Nucleus accumbens (tissue), 56 donors: ENCODE results near the gene WIPF2.

ENCODE experiments used
- DNase-seq, 56 donors: peaks; one replicate each; lab custom pipeline; 2025; lab: John Stamatoyannopoulos, UW

Gene WIPF2

GRCh38 chr17:40244255-40244654 lies 25.2 kb downstream of the WIPF2 start:
- DNase-seq, result no peak

DNA sequence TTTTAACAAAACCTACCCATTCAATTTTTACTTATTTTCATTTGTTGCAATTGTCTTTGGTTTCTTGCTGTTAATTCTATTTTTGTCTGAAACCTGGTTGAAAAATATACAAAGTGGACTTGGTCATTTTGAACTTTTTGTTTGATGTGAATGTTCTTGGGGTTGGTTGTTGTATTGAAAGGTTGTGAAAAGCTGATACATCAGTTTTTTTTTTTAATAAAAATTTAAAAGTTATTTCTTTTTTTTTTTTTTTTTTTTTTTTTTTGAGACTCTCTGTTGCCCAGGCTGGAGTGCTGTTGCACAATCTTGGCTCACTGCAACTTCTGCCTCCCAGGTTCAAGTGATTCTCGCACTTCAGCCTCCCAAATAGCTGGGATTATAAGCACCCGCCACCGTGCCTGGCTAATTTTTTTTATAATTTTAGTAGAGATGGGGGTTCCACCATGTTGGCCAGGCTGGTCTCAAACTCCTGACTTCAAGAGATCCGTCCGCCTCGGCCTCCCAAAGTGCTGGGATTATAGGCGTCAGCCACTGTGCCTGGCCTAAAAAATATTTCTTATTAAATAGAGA lies 28.9 kb downstream of the WIPF2 start:
- no peak for DNase-seq

GRCh38 chr17:40248507-40248906 lies 29.4 kb downstream of the WIPF2 start:
- no peak for DNase-seq

- no peak for DNase-seq
Observed at GRCh38 chr17:40251576-40251975, 32.5 kb downstream of the WIPF2 start.

DNA sequence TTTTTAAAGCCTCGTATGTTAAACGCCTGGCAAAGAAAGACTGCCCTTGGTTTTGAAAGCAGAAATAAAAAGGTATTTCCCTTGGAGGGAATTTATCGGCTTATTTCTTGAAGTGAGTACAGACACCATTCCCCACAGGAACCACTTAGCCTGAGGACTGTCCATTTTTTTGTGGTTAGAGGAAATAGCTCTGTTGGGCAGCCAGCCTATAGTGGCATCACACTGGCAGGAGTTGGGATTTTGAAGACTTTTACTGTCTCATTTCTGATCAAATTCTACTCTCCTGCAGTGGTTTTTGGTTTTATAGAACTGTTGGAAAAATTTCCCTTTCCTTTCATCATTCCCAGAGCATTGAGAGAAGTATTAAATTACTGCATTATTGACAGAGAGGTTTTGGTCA lies 34.5 kb downstream of the WIPF2 start:
- no peak for DNase-seq

DNA sequence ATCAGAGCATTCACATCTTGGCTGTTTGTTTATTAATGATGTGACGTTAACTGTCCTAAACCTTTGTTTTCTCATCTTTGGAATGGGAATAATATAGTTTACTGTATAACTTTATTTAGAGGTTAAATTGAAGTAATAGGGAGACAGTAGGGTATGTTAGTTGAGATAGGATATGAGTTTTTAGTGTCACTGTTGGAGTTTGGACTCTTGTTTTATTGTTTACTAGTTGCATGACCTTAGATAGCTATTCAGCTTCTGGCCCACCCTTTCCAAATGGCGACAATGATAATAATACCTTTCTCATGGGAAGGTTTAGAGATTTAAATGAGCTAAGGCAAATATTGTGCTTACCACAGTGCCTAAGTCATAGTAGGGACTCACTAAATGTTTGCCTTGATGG lies 40.4 kb downstream of the WIPF2 start:
- DNase-seq, result no peak

DNA sequence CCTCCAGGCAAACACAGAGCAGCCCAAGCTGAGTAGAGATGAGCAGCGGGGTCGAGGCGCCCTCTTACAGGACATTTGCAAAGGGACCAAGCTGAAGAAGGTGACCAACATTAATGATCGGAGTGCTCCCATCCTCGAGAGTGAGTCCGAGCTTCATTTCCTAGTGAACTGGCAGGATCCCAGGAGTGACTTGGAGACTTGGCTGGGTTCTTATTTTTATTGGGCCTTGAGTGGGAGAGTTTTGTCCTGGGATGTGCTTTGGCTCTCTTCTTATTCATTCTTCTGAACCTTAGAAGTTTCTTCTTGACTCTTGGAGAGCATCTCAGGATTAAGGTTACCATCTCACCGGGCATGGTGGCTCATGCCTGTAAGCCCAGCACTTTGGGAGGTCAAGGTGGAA lies 41.4 kb downstream of the WIPF2 start:
- DNase-seq, result no peak

- DNase-seq, result no peak
Observed at GRCh38 chr17:40264458-40265185, 45.5 kb downstream of the WIPF2 start.

DNA sequence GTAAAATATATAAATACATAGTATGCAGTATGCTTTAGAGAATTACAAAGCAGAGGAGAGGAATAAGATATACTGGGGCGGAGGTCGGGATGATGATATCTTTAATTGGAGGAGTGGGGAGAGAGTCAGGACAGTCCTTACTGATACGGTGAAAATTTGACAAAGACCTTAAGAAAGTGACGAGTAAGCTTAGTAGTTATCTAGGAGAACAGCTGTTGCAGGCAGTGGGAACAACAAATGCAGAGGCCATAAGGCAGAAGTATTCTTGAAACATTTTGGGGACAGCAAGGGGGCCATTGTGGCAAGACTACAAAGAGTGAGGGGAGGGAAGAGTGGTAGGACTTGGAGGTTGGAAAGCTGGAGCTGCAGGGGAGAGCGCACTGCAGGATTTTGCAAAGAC lies 46.2 kb downstream of the WIPF2 start:
- no peak for DNase-seq

- DNase-seq, result no peak
Observed at GRCh38 chr17:40266882-40267281, 47.8 kb downstream of the WIPF2 start.

DNA sequence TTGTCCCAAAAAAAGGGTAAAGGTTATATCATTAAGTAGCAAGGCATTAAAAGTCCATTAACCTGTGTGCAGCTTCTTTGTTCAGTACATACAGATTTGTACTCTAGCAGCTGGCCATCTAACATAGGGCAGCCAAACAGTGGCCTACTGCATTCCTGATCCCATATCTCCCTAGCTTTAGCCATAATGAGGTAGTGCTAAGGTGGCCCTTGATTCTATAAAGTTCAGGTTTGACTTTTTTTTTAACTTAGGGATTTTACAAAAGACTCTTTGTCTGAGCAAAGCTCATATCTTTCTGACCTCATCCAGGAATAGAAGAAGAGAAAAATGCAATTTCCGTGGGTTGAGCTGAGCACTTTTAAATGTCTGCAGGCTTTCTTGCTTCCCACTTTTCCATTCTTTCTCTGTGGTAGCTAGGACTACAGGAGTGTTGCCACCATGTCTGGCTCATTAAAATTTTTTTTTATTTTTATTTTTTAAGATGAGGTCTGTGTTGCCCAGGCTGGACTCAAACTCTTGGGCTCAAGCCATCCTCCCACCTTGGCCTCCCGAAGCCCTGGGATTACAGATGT lies 49.1 kb downstream of the WIPF2 start:
- DNase-seq, result no peak

- no peak for DNase-seq
Observed at GRCh38 chr17:40278414-40278813, 59.3 kb downstream of the WIPF2 start.

DNA sequence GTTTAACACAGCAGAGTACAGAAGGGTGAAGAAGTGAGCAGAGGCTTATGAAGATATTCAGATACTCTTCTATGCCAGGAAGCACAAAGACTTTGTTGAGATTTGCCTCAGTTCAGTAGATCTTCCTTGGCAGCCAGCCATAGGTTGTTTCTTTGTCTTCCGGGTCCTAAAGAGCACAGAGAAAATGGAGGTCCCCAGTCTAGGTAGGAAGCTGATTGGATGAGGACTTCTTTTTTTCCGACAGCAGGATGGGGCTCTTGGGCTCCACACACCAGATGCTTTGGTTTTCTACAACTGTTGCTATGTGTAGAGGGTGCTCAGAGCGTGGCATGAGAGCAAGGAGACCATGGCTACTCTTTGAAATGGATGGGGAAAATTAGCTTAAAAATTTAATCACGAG lies 60.3 kb downstream of the WIPF2 start:
- no peak for DNase-seq

GRCh38 chr17:40281663-40282062 lies 62.6 kb downstream of the WIPF2 start:
- no peak for DNase-seq

- no peak for DNase-seq
Observed at GRCh38 chr17:40283662-40284061, 64.6 kb downstream of the WIPF2 start.

DNA sequence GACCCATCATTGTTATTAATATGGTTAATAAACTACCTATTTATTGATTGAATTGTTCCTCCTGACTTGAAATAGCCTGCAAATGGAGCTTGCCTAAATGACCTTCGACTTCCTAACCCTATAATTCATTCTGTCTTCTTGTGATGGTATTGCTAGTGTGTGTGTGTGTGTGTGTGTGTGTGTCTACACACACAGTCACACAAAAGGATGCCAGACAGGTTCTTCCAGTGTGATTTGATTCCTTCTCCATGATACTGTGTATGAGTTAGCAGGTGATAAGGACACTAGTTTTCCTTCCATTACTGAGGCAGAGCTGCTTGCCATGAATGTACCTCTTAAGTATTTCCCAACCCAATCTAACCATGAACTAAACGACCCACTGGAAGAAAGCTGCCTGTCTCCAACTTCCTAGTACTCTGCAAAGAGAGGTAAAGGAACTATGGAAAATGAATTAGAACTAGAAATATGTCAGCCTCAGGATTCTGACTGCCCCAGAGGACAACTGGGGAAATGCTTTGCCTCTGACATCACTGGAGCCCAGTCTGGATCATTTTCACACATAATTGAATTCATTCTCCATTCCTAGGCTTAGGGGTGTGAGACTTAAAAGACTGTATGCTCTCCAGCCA lies 65.1 kb downstream of the WIPF2 start:
- DNase-seq, result no peak

DNA sequence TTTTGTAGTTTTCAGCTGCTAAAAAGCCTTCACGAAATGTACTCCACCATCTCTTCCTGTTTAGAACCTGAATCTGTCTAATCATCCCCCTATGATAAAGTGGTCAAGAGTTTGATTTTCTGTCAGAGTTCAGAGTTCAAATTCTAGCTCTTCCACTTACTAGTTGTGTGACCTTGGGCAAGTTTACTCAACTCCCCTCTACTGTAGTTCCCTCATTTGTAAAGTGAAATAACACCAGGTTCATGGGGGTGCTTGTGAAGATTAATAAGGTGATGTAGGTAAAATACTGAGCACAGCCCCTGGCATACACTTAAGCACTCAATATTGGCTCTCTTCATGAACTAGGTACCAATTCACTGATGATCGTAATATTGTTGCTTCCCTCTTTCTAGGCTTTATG lies 67.4 kb downstream of the WIPF2 start:
- no peak for DNase-seq

DNA sequence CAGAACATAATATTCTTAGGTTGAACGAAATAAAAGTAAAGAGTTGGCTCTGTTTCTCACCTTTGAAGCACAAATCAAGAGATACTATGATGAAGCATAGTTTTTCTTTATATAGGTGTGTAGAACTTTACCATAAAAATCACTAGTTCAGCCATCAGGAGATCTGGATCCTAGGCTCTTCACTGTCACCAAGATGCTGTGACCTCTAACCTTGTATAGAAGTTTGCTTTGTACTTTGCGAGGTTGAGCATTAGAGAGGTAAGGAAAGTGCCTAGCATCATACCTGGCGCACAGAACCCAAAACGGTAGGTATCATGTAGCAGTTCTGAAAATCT lies 68.0 kb downstream of the WIPF2 start:
- no peak for DNase-seq

DNA sequence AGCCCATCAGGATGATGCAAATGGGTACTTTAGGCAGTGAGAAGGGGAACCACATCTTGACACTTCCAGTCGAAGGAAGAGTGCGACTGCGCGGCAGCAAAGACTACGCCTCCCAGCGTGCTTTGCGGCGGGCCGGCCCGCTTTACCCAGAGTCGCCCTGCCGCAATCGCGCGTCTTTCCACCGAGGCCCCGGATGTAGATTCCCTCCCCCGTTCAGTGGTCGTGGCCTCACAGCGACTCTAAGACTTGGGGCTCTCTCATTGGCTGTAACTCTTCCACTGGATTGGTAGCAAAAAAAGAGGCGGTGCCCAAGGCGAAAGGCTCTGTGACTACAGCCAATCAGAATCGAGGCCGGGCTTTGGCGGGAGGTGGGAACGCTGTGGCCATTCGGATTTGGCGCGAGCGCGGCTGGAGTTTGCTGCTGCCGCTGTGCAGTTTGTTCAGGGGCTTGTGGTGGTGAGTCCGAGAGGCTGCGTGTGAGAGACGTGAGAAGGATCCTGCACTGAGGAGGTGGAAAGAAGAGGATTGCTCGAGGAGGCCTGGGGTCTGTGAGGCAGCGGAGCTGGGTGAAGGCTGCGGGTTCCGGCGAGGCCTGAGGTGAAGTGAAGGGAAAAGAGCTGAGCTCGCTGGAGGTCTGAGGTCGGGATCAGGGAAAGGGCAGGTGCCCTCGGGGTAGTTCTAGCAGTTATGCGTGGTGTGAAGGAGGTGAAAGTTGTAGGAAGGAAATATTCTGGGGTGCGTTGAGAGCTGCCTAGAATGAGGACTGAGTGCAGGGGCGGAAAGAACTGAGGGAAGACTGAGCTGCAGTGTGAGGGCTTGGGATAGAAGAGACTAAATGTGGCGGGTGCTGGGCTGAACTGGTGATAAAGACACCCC lies 68.6 kb downstream of the WIPF2 start, which contains the start of gene CDC6:
Gene CDC6, plus strand, starts transcription at position 386 of the 876 bp plus-strand sequence. CDS start 1,542 bp downstream, outside the sequence.
- DNase-seq, result peak; percentile 88 to 100 (median 98)

DNA sequence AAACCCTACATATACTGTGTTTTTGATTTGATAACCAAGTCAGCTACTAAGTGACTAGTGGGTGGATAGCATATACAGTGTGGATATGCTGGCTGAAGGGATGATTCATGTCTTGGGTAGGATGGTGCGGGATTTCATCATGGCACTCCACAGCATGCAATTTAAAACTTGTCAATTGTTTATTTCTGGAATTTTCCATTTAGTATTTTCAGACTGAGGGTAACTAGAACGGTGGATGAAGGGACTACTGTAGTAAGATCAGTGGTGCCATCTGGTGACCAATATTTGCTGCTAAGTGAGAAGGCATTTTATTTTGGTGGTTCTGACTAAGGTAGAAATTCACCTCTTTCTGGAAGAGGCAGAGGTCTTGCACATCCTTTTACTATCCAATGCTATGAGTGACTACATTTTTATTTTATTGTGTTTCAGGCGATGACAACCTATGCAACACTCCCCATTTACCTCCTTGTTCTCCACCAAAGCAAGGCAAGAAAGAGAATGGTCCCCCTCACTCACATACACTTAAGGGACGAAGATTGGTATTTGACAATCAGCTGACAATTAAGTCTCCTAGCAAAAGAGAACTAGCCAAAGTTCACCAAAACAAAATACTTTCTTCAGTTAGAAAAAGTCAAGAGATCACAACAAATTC lies 71.7 kb downstream of the WIPF2 start:
- DNase-seq, result peak in 18 of 56 donors; percentile 3 to 63 (median 19)
